Measurements from ENCODE around the gene CASP7. TPM values are rescaled to one million over a fixed set of nuclear protein-coding genes. Genes with fewer than 3 reads are reported as not detected.
A peak's percentile ranks its signal among the peaks of the same experiment; 100 is the strongest.

The CASP7 gene
- total RNA-seq, 1 donor from 2014 or later: 46.0 TPM

GRCh38 chr10:113666682-113667252 lies 12.9 kb upstream of the CASP7 start:
- DNase-seq: no peak

GRCh38 chr10:113680190-113681111 lies 739 bp downstream of the CASP7 start:
- peak; percentile 66 for DNase-seq

GRCh38 chr10:113681533-113682470 lies 2.1 kb downstream of the CASP7 start:
- DNase-seq: no peak

GRCh38 chr10:113683300-113683699 lies 3.6 kb downstream of the CASP7 start:
- no peak for DNase-seq

- DNase-seq: no peak
These were observed 6.3 kb downstream of the CASP7 start for GRCh38 chr10:113686028-113686427.

GRCh38 chr10:113687037-113687436 lies 7.3 kb downstream of the CASP7 start:
- DNase-seq: no peak

- no peak for DNase-seq
These were observed 9.3 kb downstream of the CASP7 start for GRCh38 chr10:113689057-113689456.

- no peak for DNase-seq
These were observed 9.9 kb downstream of the CASP7 start for GRCh38 chr10:113689574-113689973.

GRCh38 chr10:113690749-113691148 lies 11.0 kb downstream of the CASP7 start:
- no peak for DNase-seq

- DNase-seq: no peak
These were observed 11.7 kb downstream of the CASP7 start for GRCh38 chr10:113691381-113691780.

- DNase-seq: no peak
These were observed 12.6 kb downstream of the CASP7 start for GRCh38 chr10:113692271-113692670.

GRCh38 chr10:113693348-113693747 lies 13.6 kb downstream of the CASP7 start:
- no peak for DNase-seq

GRCh38 chr10:113695691-113696090 lies 16.0 kb downstream of the CASP7 start:
- no peak for DNase-seq

GRCh38 chr10:113697595-113697994 lies 17.9 kb downstream of the CASP7 start:
- DNase-seq: no peak

- peak; percentile 82 for DNase-seq
These were observed 25.1 kb downstream of the CASP7 start for GRCh38 chr10:113704637-113705343.

GRCh38 chr10:113705344-113705652 lies 25.6 kb downstream of the CASP7 start:
- no peak for DNase-seq

- no peak for DNase-seq
These were observed 26.9 kb downstream of the CASP7 start for GRCh38 chr10:113706623-113707022.

GRCh38 chr10:113708640-113709039 lies 28.9 kb downstream of the CASP7 start:
- no peak for DNase-seq

- no peak for DNase-seq
These were observed 29.6 kb downstream of the CASP7 start for GRCh38 chr10:113709221-113709838.

GRCh38 chr10:113711142-113711541 lies 31.4 kb downstream of the CASP7 start:
- DNase-seq: peak; percentile 37

- no peak for DNase-seq
These were observed 32.3 kb downstream of the CASP7 start for GRCh38 chr10:113712024-113712423.

All from tongue (tissue), 2 donors.